Fibroblast of villous mesenchyme (primary cell): ENCODE measurements around the gene IGF1R. TPM values are rescaled to one million over a fixed set of nuclear protein-coding genes. Genes with fewer than 3 reads are reported as not detected.
A peak's percentile ranks its signal among the peaks of the same experiment; 100 is the strongest.

Experiments
- DNase-seq: peaks from one replicate; pipeline ENCODE4 v3.0.0-alpha.2; 2010; ENCODE audit warnings: low read depth
- H3K4me3 ChIP-seq: 2 replicates; pipeline ENCODE4 v1.5.1; 2011; ENCODE audit warnings: low read depth, mild to moderate bottlenecking, low read length
- CTCF ChIP-seq: IDR thresholded peaks from 2 replicates; pipeline ENCODE4 v1.5.1; 2012; ENCODE audit warnings: low read depth, mild to moderate bottlenecking, low read length; ENCODE audit not compliant: insufficient read depth
- total RNA-seq: library from RNA; depleted of rRNA; stranded (reverse); fragments of >200 nt; gene quantifications from 2 replicates; pipeline ENCODE4 v1.2.3, GENCODE V29; 2012

IGF1R gene
- total RNA-seq, 1 donor: 19.4 TPM

GRCh38 chr15:98796685-98797357 lies 148.5 kb downstream of the IGF1R start:
- DNase-seq: no peak
- no peak overlapping the region for H3K4me3 ChIP-seq
- no peak for TF ChIP-seq CTCF

GRCh38 chr15:98798375-98798893 lies 150.1 kb downstream of the IGF1R start:
- TF ChIP-seq CTCF: no peak
- DNase-seq: no peak

GRCh38 chr15:98799461-98800390 lies 151.4 kb downstream of the IGF1R start:
- DNase-seq: peak; percentile 95
- peak overlapping the region; percentile 40 for H3K4me3 ChIP-seq
- TF ChIP-seq CTCF: no peak

More at GRCh38 chr15:98798375-98798893, 150.1 kb downstream of the IGF1R start:
- no peak overlapping the region for H3K4me3 ChIP-seq

GRCh38 chr15:98800437-98801233 lies 152.3 kb downstream of the IGF1R start:
- no peak for TF ChIP-seq CTCF
- H3K4me3 ChIP-seq: peak overlapping the region; percentile 38
- DNase-seq: peak; percentile 91

- no peak for DNase-seq
- H3K4me3 ChIP-seq: no peak overlapping the region
- TF ChIP-seq CTCF: no peak
Observed at GRCh38 chr15:98801234-98801561, 152.9 kb downstream of the IGF1R start.

GRCh38 chr15:98802187-98802586 lies 153.8 kb downstream of the IGF1R start:
- DNase-seq: no peak
- TF ChIP-seq CTCF: no peak
- no peak overlapping the region for H3K4me3 ChIP-seq
